DOHH2 (cell line): ENCODE measurements around the gene NQO2.

ENCODE experiments used
- H3F3A ChIP-seq: fragments of 200-600 bp; sonication (generic), shearing (Covaris generic); 2 replicates; pipeline ENCODE4 v1.6.0; 2016; ENCODE audit warnings: antibody characterized with exemption, mild to moderate bottlenecking; ENCODE audit not compliant: control insufficient read depth, insufficient read depth
- H3K27ac ChIP-seq: fragments of 200-600 bp; sonication (generic); 2 replicates; pipeline ENCODE4 v1.5.1; 2014; ENCODE audit warnings: low read depth, mild to moderate bottlenecking, low read length, moderate library complexity
- H3K27me3 ChIP-seq: fragments of 200-600 bp; sonication (generic); 2 replicates; pipeline ENCODE4 v1.6.1; 2014; ENCODE audit warnings: mild to moderate bottlenecking, low read length, mixed read lengths; ENCODE audit not compliant: control insufficient read depth
- H3K36me3 ChIP-seq: fragments of 200-600 bp; sonication (generic); 2 replicates; pipeline ENCODE4 v1.6.1; 2014; ENCODE audit warnings: mild to moderate bottlenecking, low read length, moderate library complexity, mixed read lengths; ENCODE audit not compliant: control insufficient read depth
- H3K4me1 ChIP-seq: fragments of 200-600 bp; sonication (generic); 2 replicates; pipeline ENCODE4 v1.6.1; 2014; ENCODE audit warnings: mild to moderate bottlenecking, low read length, mixed read lengths; ENCODE audit not compliant: control insufficient read depth
- H3K4me2 ChIP-seq: fragments of 200-600 bp; sonication (generic); 2 replicates; pipeline ENCODE4 v1.6.0; 2014; ENCODE audit warnings: mild to moderate bottlenecking, low read length, moderate library complexity
- H3K4me3 ChIP-seq: fragments of 200-600 bp; sonication (generic); 2 replicates; pipeline ENCODE4 v1.5.1; 2014; ENCODE audit warnings: mild to moderate bottlenecking, low read length, mixed read lengths
- H3K79me2 ChIP-seq: fragments of 200-600 bp; sonication (generic); 2 replicates; pipeline ENCODE4 v1.6.1; 2014; ENCODE audit warnings: mild to moderate bottlenecking, low read length, mixed read lengths; ENCODE audit not compliant: control insufficient read depth
- H3K9me2 ChIP-seq: fragments of 200-600 bp; sonication (generic); replicated peaks from 2 replicates; pipeline ENCODE4 v1.6.1; 2014; ENCODE audit warnings: mild to moderate bottlenecking, low read length, mixed read lengths; ENCODE audit not compliant: control insufficient read depth
- H3K9me3 ChIP-seq: fragments of 200-600 bp; sonication (generic); 2 replicates; pipeline ENCODE4 v1.6.1; 2014; ENCODE audit warnings: antibody characterized with exemption, low read length, mixed read lengths; ENCODE audit not compliant: control insufficient read depth, insufficient read depth
- H4K20me1 ChIP-seq: fragments of 200-600 bp; sonication (generic); 2 replicates; pipeline ENCODE4 v1.6.0; 2014; ENCODE audit warnings: low read depth, mild to moderate bottlenecking, antibody characterized with exemption, low read length, moderate library complexity; ENCODE audit not compliant: control insufficient read depth, insufficient read depth
- CTCF ChIP-seq: fragments of 200-600 bp; sonication (generic); IDR thresholded peaks from one replicate; pipeline ENCODE4 v1.5.1; 2014; ENCODE audit warnings: antibody characterized with exemption, mild to moderate bottlenecking, low read depth, low read length; ENCODE audit not compliant: poor library complexity, severe bottlenecking
- EZH2phosphoT487 ChIP-seq: fragments of 200-600 bp; sonication (generic); IDR thresholded peaks from 2 replicates; pipeline ENCODE4 v1.6.1; 2017; ENCODE audit warnings: borderline replicate concordance, mild to moderate bottlenecking, antibody characterized with exemption, low read length, moderate library complexity, mixed read lengths

NQO2 gene

GRCh38 chr6:3014675-3015066, 15.0 kb downstream of the NQO2 start:
- Histone ChIP-seq H3K79me2 (no peaks in the 10 kb centered on the region), H3K36me3 (peaks cover 21% of the 10 kb centered on the region), H3K27me3 (no peaks in the 10 kb centered on the region), H3F3A (peaks cover 10% of the 10 kb centered on the region), H3K27ac (no peak overlapping the region), H3K9me3 (peaks cover 4% of the 10 kb centered on the region; the same call in 1 of the 2 replicates), H3K4me2 (no peak overlapping the region), H3K9me2 (no peaks in the 10 kb centered on the region), H3K4me1 (no peaks in the 10 kb centered on the region), H3K4me3 (no peak overlapping the region), H4K20me1 (no peaks in the 10 kb centered on the region)
- TF ChIP-seq CTCF, result no peak
- no peak for TF ChIP-seq EZH2phosphoT487

- no peaks in the 10 kb centered on the region for H3K79me2 ChIP-seq
- H3K36me3 ChIP-seq, result peaks cover 22% of the 10 kb centered on the region
- no peaks in the 10 kb centered on the region for H4K20me1 ChIP-seq
- no peak overlapping the region for H3K4me3 ChIP-seq
- peaks cover 4% of the 10 kb centered on the region; the same call in 1 of the 2 replicates for H3K9me3 ChIP-seq
- TF ChIP-seq CTCF (no peak), EZH2phosphoT487 (no peak)
- H3K4me1 ChIP-seq, result no peaks in the 10 kb centered on the region
- H3K4me2 ChIP-seq, result no peak overlapping the region
- H3F3A ChIP-seq, result peaks cover 10% of the 10 kb centered on the region
- H3K27me3 ChIP-seq, result no peaks in the 10 kb centered on the region
- H3K27ac ChIP-seq, result no peak overlapping the region
- H3K9me2 ChIP-seq, result no peaks in the 10 kb centered on the region
Measured at GRCh38 chr6:3015144-3015543, 15.4 kb downstream of the NQO2 start.

GRCh38 chr6:3016473-3017280, 17.0 kb downstream of the NQO2 start:
- Histone ChIP-seq H3K4me1 (peaks cover 7% of the 10 kb centered on the region), H3K79me2 (peaks cover 4% of the 10 kb centered on the region; the same call in 1 of the 2 replicates), H3K27me3 (no peaks in the 10 kb centered on the region), H3F3A (peaks cover 16% of the 10 kb centered on the region), H4K20me1 (no peaks in the 10 kb centered on the region), H3K36me3 (peaks cover 15% of the 10 kb centered on the region), H3K4me3 (no peak overlapping the region), H3K4me2 (no peak overlapping the region), H3K9me2 (no peaks in the 10 kb centered on the region), H3K9me3 (peaks cover 2% of the 10 kb centered on the region; the same call in 1 of the 2 replicates), H3K27ac (no peak overlapping the region)
- no peak for TF ChIP-seq CTCF
- TF ChIP-seq EZH2phosphoT487, result no peak
